ENCODE measurements around the gene PIH1D2.
"Not testable (repeated sequence)": the region's sequence is repeated elsewhere in the genome, so short reads cannot be mapped to it uniquely, and the experiment has no call there.

PIH1D2 gene

DNA sequence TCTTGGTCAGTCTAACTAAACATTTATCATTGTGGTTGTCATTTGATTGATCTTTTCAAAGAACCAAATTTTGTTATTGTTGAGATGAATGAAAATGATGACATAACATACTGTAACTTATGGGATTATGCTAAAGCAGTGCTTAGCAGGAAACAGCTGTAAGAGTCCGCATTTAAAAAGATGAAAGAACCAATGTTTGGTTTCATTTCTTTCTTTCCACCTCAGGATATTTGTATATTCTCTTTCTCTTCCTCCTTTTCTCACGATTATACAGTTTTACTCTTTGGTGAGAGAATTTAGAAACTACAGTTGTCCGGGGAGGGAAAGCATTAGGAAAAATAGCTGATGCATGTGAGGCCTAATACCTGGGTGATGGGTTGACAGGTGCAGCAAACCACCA lies 23.1 kb downstream of the PIH1D2 start:
- no peak for DNase-seq

- no peak for DNase-seq
Observed at GRCh38 chr11:112049777-112050176, 24.0 kb downstream of the PIH1D2 start.

DNA sequence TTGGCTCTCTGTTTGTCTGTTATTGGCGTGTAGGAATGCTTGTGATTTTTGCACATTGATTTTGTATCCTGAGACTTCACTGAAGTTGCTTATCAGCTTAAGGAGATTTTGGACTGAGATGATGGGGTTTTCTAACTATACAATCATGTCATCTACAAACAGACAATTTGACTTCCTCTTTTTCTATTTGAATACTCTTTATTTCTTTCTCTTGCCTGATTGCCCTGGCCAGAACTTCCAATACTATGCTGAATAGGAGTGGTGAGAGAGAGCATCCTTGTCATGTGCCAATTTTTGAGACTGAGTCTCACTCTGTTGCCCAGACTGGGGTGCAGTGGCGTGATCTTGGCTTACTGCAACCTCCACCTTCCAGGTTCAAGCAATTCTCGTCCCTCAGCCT lies 25.6 kb downstream of the PIH1D2 start:
- DNase-seq: not testable (repeated sequence)

GRCh38 chr11:112046647-112047046 lies 27.2 kb downstream of the PIH1D2 start:
- DNase-seq: not testable (repeated sequence)

DNA sequence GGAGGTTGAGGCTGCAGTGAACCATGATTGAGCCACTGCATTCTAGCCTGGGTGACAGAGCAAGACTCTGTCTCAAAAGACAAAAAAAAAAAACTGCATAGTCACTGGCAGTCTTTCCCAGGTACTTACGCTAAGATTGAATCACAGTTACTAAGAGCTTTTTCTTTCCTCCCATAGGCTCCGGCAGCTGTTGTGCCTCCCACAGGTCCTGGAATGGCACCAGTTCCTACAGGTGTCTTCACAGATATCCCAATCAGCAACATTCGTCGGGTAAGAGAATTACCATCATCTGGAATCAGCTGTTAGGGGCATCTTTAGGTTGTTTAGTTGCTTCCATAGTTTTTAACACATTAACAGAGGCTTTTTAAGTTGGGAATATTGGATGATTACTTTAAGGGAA lies 28.9 kb downstream of the PIH1D2 start:
- DNase-seq: no peak

GRCh38 chr11:112042961-112043304 lies 30.9 kb downstream of the PIH1D2 start:
- DNase-seq: no peak

- DNase-seq: no peak
Observed at GRCh38 chr11:112042161-112042960, 31.5 kb downstream of the PIH1D2 start.

DNA sequence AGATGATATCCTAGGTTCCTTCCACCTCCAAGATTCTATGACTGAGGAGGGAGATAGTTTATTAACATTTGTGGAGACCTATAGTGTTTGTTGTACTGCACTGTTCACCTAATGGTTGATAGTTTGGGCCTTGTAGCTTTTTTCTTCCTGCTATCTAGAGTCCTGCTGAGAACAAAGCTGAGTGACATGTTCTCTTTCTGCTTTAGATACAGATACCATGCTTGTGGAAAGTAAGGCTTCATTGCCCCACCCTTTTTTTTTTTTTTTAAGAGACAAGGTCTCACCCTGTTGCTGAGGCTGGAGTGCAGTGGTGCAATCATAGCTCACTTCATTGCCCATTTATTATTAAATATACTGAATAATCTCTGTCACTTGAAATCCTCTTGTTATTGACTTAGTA lies 36.3 kb downstream of the PIH1D2 start:
- DNase-seq: no peak

GRCh38 chr11:112033902-112034301 lies 39.9 kb downstream of the PIH1D2 start:
- DNase-seq: no peak

GRCh38 chr11:112029460-112029859 lies 44.4 kb downstream of the PIH1D2 start:
- DNase-seq: no peak

GRCh38 chr11:112026784-112027410 lies 46.9 kb downstream of the PIH1D2 start:
- DNase-seq: not testable (repeated sequence)

- peak; percentile 13 for DNase-seq
Observed at GRCh38 chr11:112025707-112026106, 48.1 kb downstream of the PIH1D2 start.

- peak; percentile 75 for DNase-seq
Observed at GRCh38 chr11:112024773-112025678, 48.8 kb downstream of the PIH1D2 start, which contains the start of gene DLAT. DLAT (plus strand) TSS chr11:112025408; CDS start chr11:112025473, 65 bp downstream.

DNA sequence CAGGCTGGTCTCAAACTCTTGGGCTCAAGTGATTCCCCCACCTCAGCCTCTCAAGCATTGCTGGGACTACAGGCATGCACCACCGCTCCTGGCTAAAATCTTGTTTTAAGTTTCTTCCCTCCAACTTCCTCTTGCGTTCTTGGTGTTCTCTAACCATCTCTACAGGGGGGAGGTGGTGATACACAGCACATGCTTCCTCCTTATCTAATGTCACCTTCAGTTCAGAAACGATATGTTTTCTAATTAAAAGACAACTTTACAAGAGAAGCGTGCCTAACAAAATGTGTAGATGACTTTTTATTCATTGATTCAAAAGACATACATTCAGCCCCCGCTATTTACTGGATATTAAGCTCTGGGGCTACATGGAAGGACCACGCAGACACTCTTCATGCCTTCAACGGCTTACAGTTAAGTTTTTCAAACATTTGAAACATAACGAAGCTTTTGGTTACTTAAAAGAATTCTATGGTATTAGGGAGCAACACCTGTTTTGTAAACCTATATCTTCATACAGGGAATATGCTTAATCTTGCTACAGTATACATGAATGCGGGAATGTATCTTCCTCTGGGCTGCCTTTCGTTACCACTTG lies 49.5 kb downstream of the PIH1D2 start:
- no peak for DNase-seq

GRCh38 chr11:112023104-112023503 lies 50.7 kb downstream of the PIH1D2 start:
- DNase-seq: no peak

- no peak for DNase-seq
Observed at GRCh38 chr11:112019066-112019465, 54.8 kb downstream of the PIH1D2 start.

Measured in kidney glomerular epithelial cell (primary cell).